Gastroesophageal sphincter (tissue), 3 donors: ENCODE measurements around the gene DHRS4.
"Not testable (repeated sequence)": the region's sequence is repeated elsewhere in the genome, so short reads cannot be mapped to it uniquely, and the experiment has no call there.

ENCODE experiments used
- POLR2AphosphoS5 ChIP-seq: sonication (generic); formaldehyde crosslinking; IDR thresholded peaks from one replicate; pipeline ENCODE4 v1.6.1; 2017; ENCODE audit warnings: antibody characterized with exemption
- TF ChIP-seq, protein P1 (sequence below), 4 experiments: fragments of 200-600 bp in 2 of 4; fragments of 450-650 bp in 2 of 4; sonication (generic) in 1 of 4; IDR thresholded peaks; one replicate each; pipeline ENCODE4 v1.5.1; 2017 to 2019; ENCODE audit warnings: antibody characterized with exemption in 4 of 4, mild to moderate bottlenecking in 2 of 4, moderate library complexity in 2 of 4

DNA sequence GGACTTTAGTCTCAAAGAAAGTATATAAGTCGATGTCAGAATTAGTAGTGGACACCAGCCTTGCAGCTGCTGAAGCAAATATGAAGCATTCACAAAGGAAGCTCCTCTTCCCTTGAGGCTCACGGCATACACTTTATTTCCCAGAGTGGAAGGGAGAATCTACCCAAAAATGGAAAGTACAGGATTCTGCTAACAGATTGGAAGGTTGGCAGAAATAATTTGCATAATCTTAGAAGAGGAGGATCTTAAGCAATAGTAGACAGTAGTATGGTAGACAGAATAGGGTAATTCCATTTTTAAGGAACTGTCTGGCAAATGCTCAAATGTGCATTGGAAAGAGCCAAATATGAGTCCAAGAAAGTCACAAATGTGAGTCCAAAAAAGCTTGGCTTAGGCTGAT is 2.2 kb downstream of the DHRS4 start:
- TF ChIP-seq, protein P1, sequence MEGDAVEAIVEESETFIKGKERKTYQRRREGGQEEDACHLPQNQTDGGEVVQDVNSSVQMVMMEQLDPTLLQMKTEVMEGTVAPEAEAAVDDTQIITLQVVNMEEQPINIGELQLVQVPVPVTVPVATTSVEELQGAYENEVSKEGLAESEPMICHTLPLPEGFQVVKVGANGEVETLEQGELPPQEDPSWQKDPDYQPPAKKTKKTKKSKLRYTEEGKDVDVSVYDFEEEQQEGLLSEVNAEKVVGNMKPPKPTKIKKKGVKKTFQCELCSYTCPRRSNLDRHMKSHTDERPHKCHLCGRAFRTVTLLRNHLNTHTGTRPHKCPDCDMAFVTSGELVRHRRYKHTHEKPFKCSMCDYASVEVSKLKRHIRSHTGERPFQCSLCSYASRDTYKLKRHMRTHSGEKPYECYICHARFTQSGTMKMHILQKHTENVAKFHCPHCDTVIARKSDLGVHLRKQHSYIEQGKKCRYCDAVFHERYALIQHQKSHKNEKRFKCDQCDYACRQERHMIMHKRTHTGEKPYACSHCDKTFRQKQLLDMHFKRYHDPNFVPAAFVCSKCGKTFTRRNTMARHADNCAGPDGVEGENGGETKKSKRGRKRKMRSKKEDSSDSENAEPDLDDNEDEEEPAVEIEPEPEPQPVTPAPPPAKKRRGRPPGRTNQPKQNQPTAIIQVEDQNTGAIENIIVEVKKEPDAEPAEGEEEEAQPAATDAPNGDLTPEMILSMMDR (IDR thresholded peaks at IDR 0.05), result not testable (repeated sequence)
- not testable (repeated sequence) for TF ChIP-seq POLR2AphosphoS5
